Stimulated activated naive CD4-positive, alpha-beta T cell treated with Interleukin-2 at 50 U/mL for 16 hours (primary cell): Measurements from ENCODE around the gene CRYGS.
A peak's percentile ranks its signal among the peaks of the same experiment; 100 is the strongest.
"Not testable (repeated sequence)": the region's sequence is repeated elsewhere in the genome, so short reads cannot be mapped to it uniquely, and the experiment has no call there.

Experiments used
- DNase-seq: peaks from one replicate; lab custom pipeline; 2025; lab: John Stamatoyannopoulos, UW

CRYGS gene

DNA sequence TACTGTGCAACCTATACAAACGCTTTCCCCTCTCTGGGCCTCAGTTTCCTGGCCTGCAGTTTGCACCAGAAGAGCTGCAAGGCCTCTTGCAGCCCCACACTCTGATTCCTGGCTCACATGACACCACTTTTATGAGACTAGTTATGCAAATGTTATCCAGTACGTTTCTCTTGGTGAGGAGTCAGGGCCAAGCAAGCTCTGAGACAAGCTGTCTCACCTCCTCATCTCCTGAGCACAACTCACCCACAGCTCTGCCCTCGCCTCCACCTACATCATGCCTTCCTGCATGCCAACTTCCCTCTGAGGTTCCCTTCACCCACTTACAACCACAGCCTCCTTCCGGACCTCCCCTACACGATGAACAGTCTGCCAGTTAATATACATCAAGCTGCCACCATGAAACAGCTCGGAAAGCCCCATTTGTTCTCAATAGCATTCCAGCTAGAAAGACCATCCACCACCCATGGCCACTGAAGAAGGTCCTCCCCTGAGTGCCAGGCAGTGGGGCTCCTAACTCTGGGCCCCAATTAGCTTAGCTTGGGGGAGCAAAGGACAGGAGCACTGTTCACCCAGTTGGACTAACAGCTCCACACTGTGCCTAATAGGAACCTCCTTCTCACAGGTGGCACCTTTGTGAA is 25.0 kb downstream of the CRYGS start:
- peak; percentile 77 for DNase-seq

DNA sequence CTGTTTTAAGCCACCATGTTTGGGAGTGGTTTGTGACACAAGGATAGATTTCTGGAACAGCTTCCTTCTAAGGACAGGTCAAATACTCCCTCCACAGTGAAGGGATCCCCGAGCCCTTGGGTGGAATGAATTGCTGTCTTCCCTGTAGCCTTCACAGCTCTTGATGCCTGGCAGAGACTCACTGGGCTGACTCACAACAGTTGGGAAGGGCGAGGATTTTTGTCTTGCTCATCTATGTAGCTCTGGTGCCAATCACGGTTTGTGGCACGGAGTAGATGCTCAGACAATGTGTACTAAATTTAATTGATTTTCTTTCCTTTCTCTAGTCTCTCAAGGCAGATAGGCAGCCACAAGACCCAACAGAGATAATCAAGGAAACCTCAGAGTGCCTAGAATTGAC is 27.0 kb downstream of the CRYGS start:
- no peak for DNase-seq

DNA sequence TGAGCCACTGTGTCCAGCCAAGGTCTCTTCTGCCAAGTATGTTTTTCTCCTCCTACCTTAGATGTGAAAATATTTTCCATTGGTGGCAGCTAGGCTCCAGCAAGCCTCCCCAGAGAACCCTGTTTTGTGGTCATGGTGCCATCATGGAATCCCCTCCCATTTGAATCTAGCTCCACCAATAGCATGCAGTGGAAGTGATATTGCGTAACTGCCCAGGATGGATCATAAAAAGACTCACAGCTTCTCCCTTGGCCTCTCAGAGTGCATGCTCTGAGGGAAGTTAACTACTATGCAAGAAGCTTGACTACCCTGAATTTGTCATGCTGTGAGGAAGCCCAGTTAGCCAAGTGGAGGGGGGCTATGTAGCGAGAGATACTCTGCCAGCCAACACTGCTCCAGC is 27.5 kb downstream of the CRYGS start:
- DNase-seq: no peak

DNA sequence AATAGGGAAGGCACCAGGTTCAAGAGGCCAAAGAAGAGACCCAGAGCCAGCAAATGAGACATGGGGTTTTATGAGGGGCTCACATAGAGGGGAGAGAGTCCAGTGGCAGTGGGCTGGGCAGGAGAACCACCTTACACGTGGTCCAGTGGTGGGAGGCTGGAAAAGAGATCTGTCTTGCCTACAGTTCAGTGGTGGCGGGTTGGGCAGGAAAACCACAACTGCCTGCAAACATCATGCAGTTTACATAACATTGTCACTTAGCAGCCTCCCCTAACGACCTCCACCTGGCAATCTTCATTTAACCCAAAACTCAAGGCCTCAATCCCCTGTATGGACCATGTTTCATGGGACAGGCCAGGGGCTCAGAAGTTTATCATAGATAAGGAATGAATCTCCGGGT is 29.1 kb downstream of the CRYGS start:
- DNase-seq: no peak

DNA sequence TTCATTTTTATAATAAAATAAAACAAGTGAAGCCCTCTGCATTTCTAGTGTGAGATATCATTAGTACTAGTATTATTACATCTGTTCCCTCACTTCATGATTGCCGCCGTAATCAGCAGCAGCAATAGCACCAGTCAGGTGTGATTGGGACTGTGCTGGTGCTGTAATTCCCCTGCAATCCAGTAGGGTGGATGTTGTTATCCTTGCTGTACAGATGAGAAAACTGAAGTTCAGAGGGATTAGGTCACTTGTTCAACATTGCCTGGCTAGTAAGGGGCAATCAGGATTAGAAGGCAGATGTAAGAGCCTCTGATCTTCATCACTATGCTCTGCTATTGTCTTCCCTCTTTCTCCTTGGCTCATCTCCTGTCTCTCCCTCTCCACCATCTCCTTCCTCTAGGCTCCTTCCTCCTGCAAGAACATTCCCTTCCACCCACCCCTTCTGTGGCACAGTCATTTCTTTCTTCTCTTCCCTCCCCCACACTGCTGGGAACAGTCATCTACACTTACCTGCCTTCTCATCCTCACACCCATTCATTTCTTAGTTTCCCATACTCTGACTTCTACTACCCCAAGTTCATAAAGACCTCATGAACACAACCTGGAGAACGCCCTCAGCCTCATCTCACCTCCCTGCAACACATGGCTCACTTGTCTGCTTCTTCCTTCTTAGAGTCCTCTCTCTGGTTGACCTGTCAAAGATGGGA is 29.7 kb downstream of the CRYGS start:
- DNase-seq: no peak

DNA sequence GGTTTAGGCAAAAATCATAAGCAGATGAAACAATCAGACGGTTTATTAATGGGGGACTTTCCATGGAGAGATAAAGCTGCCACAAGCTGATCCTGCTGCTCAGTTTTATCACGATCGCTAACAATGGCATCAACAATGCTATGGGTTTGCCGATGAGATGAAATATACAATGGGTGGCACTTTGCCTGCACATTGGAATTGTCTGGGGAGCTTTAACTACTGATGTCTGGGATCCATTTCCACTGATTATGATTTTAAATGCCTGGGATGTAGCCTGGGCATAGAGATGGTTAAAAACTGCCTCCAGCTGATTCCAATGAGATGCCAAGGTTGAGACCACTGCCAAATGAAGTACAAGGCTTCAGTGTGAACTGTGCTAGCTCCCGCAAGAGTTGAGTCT is 30.8 kb downstream of the CRYGS start:
- DNase-seq: no peak

DNA sequence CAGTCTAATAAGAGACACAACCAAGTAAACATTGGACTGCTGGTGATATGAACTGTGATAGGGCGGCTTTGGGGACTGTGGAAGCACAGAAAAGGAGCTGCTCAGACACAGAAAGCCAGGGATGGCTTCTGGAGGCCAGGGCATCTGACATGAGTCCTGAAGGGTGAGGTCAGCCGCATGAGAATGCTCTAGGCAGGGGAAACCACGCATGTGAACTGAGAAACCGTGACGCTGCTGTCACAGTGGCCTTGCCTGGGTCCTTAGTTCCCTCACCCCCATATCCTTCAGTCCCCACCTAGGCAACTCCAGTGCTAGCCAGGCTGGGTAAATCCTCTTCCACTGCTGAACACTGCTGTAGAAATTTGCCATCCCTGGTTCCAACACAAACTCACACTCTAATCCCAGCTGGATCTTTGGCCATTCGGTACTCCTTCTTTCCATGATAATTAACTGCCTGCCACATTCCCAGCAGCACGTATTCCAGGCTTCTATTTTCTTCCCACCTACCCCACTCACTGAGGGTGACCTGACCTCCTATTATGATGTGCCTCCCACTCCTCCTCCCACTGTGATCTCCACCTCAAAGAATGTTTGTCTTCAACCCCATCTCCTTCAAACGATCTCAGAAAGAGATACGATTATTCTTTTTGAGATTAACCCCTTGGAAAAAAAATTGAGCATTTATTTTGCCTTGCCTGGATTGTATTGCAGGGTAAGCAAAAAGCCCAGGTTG is 31.4 kb downstream of the CRYGS start:
- no peak for DNase-seq

DNA sequence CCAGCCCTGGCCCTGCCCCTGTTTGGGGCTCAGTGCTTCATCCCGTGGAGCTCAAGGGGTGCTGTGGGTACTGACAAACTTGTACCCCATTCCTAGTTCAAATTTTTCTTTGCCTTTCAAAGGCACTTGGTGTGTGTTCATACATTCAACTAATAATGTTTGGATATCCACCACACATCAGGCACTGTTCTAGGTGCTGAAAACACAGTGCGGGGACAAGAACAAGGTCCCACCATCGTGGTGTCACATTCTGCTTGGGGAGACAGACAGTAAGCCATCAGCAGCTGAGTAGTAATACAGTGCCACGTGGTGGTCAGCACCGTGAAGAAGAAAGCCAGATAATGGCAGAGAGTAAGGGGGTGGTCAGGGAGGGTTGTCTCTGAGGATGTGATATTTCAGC is 32.5 kb downstream of the CRYGS start:
- no peak for DNase-seq

DNA sequence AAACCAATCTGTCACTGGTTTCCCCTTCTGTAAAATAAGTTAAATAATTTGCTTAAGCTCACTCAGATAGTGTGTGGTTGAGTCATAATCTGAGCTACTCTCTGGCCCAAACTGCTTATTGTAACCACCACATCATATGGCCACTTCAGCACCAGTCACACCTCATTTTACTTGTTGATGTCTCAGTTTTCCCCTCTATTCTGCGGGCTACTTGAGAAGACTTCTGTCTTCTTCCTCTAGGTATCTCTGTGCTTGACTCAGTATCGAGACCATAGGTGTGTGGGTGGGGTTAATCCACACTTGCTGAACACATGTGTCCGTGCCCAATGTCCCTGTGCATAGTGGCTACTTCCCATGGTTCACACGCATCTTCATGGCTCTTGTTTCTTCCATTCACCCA is 32.9 kb downstream of the CRYGS start:
- no peak for DNase-seq

DNA sequence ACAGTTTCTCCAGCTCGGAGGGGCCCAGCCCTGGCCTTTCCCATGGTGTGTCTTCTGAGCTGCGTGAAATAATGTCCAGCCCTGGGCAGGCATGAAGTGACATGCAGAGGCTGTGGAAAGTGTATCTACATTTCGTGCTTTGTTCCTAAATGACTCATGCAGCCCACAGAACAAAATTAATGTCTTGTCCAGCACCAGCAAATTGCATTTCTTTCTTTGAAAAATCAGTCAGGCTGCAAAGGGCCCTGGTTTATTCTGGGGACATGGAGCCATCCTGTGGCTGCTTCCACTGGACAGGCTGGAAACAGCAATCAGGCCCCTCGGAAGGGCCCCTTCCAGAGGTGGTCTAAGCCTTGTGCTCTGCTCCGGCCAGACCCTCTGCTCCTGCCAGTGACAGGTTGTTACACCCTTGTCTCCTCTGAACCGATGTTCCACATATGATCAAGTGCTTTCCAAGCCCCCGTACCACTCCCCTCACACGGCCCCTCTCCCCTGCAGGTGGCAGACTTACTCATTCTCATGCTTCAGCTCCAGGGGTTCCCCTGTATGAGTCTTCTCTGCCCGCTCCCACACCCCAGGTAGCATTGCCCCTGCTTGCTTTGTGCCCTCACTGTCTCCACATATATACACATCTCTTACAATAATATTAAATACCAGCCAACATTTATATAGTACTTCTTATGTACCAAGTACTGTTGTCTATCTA is 33.7 kb downstream of the CRYGS start:
- no peak for DNase-seq

DNA sequence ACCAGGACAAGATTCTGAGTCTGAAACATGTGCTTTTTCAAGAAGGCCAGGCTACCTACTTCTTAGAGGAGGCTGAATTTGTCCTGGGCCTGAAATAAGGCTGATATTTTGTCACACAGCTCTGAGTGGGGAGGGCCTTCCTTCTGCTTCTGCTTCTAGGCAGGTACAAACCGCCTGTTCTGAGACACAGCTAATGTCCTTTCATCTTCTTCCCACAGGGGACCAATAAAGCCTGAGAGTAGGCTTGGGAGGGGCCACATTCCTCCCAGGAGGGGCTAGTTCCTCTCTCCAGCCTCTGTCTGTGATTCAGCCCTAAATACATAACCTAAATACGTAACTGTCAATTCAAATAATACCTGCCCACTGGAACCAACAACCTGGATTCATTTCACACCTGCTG is 34.8 kb downstream of the CRYGS start:
- no peak for DNase-seq

DNA sequence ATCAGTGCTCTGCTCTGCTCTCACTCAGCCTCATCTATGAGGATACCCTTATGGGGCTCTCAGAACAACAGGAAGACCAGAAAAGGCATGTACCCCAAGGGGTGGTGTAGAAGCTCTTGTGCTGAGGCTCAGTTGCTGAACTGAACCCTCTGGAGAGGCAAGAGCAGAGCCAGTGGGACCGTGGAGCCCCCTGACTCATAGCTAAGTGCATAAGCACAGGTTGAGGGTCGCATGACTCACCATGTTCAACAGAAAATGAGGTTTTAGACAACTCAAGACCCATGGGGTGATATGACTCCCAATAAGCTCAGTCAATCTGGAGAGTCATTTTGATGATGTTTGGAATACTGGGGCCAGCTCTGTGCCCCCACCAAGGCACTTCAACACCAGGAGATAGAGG is 37.3 kb downstream of the CRYGS start:
- no peak for DNase-seq

DNA sequence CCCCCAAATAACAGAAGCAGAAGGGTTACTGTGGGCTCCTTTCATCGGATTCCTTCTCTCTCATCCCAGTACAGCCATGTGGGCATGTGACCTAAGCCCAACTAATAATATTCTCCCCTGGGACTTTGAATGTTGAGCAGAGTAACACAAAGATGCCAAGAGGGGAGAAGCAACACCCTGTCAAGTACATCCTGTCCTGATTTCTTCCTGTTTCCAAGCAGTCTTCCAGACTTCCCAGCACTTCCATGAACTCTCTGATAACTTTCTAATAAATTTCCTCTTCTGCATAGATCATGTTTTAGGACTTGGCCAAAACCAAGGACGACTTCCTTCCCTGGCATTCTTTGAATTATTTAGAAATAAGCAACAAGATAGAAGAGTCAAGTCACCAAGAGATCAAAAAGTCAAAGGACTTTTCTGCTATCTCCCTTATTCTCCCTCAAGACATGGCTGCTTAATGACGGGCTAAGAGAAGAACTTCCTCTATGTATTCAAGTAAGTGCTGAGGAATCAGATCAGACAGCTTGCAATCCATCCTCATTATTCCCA is 37.9 kb downstream of the CRYGS start:
- DNase-seq: no peak

DNA sequence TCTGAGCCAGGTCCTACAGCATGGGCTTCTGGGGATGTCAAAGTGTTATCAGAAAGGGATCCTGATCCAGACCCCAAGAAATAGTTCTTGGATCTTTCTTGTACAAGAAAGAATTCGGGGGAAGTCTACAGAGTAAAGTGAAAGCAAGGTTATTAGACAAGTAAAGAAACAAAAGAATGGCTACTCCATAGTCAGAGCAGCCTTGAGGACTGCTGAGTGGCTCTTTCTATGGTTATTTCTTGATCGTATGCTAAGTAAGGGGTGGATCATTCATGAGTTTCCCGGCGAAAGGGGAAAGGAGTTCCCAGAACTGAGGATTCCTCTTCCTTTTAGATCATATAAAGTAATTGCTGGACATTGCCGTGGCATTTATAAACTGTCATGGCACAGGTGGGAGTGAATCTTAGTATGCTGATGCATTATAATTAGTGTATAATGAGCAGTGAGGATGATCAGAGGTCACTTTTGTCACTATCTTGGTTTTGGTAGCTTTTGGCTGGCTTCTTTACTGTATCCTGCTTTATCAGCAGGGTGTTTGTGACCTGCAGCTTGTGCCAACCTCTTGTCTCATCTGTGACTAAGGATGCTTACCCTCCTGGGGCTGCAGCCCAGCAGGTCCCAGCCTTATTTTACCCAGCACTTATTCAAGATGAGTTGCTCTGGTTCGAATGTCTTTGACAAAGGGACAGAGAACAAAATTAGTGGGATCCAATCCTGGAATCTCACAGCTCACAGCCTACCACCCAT is 41.0 kb downstream of the CRYGS start:
- DNase-seq: no peak

DNA sequence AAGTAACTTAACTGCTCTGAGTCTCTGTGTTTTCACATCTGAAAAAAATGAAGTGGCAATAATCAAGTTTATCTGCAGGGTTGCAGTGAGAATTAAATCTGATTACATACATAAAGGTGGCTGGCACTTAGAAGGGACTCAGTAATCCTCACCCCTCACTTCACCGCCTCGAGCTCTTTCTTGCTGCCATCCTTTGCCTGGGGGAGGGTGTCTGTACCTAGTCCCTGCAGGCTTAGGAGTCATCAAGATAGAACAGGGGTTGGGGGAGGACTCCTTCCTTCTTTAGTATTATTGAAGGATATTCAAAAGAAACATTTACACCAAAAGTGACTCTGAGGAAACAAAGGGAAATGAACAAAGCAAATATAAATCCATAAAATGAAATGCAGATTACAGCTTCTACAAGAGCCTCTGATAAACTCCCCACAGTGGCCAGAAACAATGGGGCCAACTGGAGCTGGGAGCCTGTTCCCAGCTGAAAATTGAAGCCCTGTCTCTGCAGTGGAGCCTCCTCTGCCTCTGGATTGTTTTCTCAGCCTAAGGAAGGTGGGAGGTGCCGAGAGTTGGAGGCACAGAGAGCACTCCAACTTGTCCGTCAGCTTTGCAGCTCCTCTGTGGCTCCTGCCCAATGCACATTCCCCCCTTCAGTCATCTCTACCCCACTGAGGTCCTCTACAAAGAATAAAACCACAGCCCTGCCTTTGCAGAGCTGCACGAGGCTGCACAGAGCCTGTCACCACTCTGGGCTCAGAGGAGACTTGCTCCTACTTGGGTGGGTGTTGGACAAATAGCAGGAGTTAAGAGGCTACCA is 41.8 kb downstream of the CRYGS start:
- DNase-seq: no peak

DNA sequence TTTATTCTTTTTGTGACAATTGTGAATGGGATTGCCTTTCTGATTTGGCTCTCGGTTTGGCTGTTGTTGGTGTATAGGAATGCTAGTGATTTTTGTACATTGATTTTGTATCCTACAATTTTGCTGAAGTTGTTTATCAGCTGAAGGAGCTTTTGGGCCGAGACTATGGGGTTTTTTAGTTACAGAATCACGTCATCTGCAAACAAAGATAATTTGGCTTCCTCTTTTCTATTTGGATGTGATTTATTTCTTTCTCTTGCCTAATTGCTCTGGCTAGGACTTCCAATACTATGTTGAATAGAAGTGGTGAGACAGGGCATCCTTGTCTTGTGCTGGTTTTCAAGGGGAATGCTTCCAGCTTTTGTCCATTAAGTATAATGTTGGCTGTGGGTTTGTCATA is 44.2 kb downstream of the CRYGS start:
- not testable (repeated sequence) for DNase-seq

DNA sequence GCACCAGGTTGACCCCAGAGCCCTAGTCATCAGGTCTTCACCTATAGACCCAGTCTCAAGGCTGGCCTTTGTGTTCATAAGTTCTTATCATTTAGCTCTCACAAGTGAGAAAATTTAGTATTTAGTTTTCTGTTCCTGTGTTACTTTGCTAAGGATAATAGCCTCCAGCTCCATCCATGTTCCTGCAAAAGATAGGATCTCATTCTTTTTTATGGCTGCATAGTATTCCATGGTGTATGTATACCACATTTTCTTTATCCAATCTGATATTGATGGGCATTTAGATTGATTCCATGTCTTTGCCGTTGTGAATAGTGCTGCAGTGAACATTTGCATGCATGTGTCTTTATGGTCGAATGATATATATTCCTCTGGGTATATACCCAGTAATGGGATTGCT is 46.2 kb downstream of the CRYGS start:
- not testable (repeated sequence) for DNase-seq

DNA sequence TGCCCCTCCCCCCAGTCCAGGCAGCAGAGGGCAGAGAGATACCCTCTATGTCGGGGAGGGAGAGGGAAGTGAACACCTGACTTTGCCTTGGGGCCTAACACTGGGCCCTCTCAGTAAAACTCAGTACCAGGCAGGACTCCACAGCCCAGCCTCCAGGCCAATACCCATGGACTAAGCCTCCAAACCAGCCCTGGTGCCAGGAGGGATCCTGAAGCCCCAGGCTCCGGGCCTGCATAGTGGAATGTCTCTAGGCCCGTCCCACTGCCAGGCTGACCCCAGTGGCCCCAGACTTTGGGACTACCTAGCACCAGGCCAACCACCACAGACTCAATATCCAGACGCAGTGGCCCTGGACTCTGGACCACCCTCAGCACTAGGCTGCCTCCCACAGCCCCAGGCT is 46.6 kb downstream of the CRYGS start:
- DNase-seq: no peak

DNA sequence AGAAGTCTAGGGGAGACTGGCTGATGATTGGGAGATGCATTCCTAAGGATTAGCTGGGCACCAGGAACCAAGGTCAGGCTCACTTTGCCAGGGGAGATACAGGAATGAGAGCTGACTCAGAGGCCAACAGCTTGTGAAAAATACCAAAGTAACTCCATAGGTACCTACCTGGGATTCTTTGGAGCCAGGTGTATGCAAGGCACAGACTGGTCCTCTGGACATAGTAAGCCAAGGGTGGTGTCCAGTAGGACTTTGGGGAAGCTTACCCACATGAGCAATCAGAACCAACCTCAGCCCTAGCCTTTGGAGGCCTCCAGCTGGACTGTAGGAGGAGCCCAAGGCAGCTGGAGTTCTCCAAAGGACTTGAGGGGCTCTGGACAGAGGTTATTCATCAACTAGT is 47.5 kb downstream of the CRYGS start:
- no peak for DNase-seq

DNA sequence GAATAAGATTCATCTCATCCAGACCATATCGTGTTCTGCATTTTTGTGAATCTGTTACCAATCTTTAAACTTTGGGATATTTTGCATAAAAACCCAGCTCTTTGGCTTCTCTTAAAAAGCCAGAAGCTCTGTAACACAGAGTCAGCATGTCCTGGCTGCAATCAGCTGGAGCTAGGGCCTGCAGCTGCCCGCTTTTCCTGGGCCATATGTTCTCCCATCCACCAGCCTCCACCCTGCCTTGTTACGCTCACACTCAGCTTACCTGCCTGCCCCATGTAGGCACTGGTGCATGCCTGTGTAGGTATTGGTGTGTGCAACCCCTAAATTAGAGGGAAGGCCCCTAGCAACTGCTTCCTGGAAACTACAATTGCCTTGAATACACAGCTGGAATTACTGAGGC is 48.2 kb downstream of the CRYGS start:
- no peak for DNase-seq
